NT2/D1 (cell line): Measurements from ENCODE around the gene SLC1A2.

Experiments
- YY1 ChIP-seq: IDR thresholded peaks from 2 replicates; pipeline ENCODE4 v1.6.1; 2011; ENCODE audit not compliant: insufficient read length, insufficient read depth
- ZNF274 ChIP-seq: IDR thresholded peaks from 2 replicates; pipeline ENCODE4 v1.6.1; 2011; ENCODE audit warnings: mild to moderate bottlenecking, low read depth, low read length

- TF ChIP-seq ZNF274 = no peak
- TF ChIP-seq YY1 = no peak
These were observed 148.3 kb downstream of the SLC1A2 start for GRCh38 chr11:35271031-35271430.
